Panc1 (cell line): Measurements from ENCODE around the gene ANKRD55. TPM values are rescaled to one million over a fixed set of nuclear protein-coding genes. Genes with fewer than 3 reads are reported as not detected.

ENCODE experiments used
- ATAC-seq: fragments of 200-7000 bp; cut with Tn5 transposase; 2 replicates; pipeline ENCODE4 v1.9.1; 2020; ENCODE audit warnings: mild to moderate bottlenecking, moderate library complexity
- BruUV-seq: library from RNA; stranded (reverse); fragments of 400-500 nt; replicated peaks from 2 replicates; lab custom pipeline; 2021; lab: Mats Ljungman, UMichigan
- CTCF ChIA-PET: fragments of 300-600 bp; sonication (Branson Sonifier 250); formaldehyde crosslinking; loops from one replicate; lab custom pipeline; 2022; ENCODE audit warnings: antibody characterized with exemption; lab: Charles Lee
- POLR2A ChIA-PET: fragments of 300-600 bp; sonication (Branson Sonifier 250); formaldehyde crosslinking; loops from one replicate; lab custom pipeline; 2022; ENCODE audit warnings: antibody characterized with exemption; lab: Charles Lee
- DNase-seq: peaks from one replicate; pipeline ENCODE4 v3.0.0-alpha.2; 2010; ENCODE audit warnings: low read depth, low spot score
- H3K27ac ChIP-seq: 2 replicates; pipeline ENCODE4 v1.5.1; 2011; ENCODE audit warnings: mild to moderate bottlenecking, low read length, inconsistent platforms
- H3K27me3 ChIP-seq: fragments of 200-500 bp; sonication (Bioruptor generic); 2 replicates; pipeline ENCODE4 v1.6.0; 2014; ENCODE audit warnings: low read length, inconsistent platforms; ENCODE audit not compliant: control insufficient read depth, insufficient read depth
- H3K36me3 ChIP-seq: fragments of 200-500 bp; sonication (Bioruptor generic); 2 replicates; pipeline ENCODE4 v1.5.1; 2014; ENCODE audit warnings: inconsistent platforms, mild to moderate bottlenecking, low read length, moderate library complexity; ENCODE audit not compliant: control insufficient read depth, insufficient read depth
- H3K4me1 ChIP-seq: 2 replicates; pipeline ENCODE4 v1.5.1; 2011; ENCODE audit warnings: inconsistent platforms, mild to moderate bottlenecking, low read length, moderate library complexity; ENCODE audit not compliant: control insufficient read depth, insufficient read depth
- H3K4me3 ChIP-seq, 2 experiments: 2 replicates each; pipeline ENCODE4 v1.5.1; 2011 to 2012; ENCODE audit warnings: low read depth in 2 of 2, low read length in 2 of 2, mild to moderate bottlenecking in 2 of 2, inconsistent platforms in 1 of 2, moderate library complexity in 1 of 2
- H3K9me3 ChIP-seq: fragments of 200-500 bp; sonication (Bioruptor generic); 2 replicates; pipeline ENCODE4 v1.5.1; 2014; ENCODE audit warnings: low read depth, mild to moderate bottlenecking, inconsistent platforms, low read length, moderate library complexity; ENCODE audit not compliant: control insufficient read depth, insufficient read depth
- CTCF ChIP-seq: fragments of 450-650 bp; IDR thresholded peaks from 2 replicates; pipeline ENCODE4 v1.5.1; 2017; ENCODE audit warnings: mild to moderate bottlenecking
- POLR2AphosphoS5 ChIP-seq: IDR thresholded peaks from 2 replicates; pipeline ENCODE4 v1.6.1; 2012; ENCODE audit warnings: mild to moderate bottlenecking, low read depth, low read length, moderate library complexity
- REST ChIP-seq, 2 experiments: IDR thresholded peaks; 2 replicates each; pipeline ENCODE4 v1.6.1; 2011 to 2012; ENCODE audit warnings: low read depth in 2 of 2, control low read depth in 1 of 2, low read length in 1 of 2, mild to moderate bottlenecking in 1 of 2, moderate library complexity in 1 of 2; ENCODE audit not compliant: insufficient read depth in 1 of 2
- SIN3A ChIP-seq: IDR thresholded peaks from 2 replicates; pipeline ENCODE4 v1.6.1; 2012; ENCODE audit warnings: low read depth, mild to moderate bottlenecking, low read length, moderate library complexity, borderline replicate concordance; ENCODE audit not compliant: insufficient read depth
- TCF7L2 ChIP-seq: IDR thresholded peaks from 2 replicates; pipeline ENCODE4 v1.6.1; 2011; ENCODE audit warnings: mild to moderate bottlenecking, low read depth, low read length, inconsistent platforms
- in situ Hi-C: cut with HindIII; loops from 2 replicates; pipeline ENCODE4 v1.10.0; 2016; ENCODE audit warnings: low sequenced_read_pairs, low pct_unique_long_range_greater_than_20kb
- intact Hi-C: fragments of 100-400 bp; cut with micrococcal nuclease; formaldehyde crosslinking; loops from one replicate; pipeline ENCODE4 v1.10.0; 2022; ENCODE audit not compliant: unreplicated experiment
- total RNA-seq: library from RNA; stranded (reverse); gene quantifications from one replicate; pipeline ENCODE4 v1.2.1, GENCODE V29; 2021; ENCODE audit not compliant: unreplicated experiment

ANKRD55 gene
- total RNA-seq, 1 experiment from 2014 or later, result not detected

GRCh38 chr5:56155992-56156584, 77.0 kb downstream of the ANKRD55 start:
- BruUV-seq, result no TSS peak
- H3K9me3 ChIP-seq, result no peaks in the 10 kb centered on the region
- H3K36me3 ChIP-seq, result no peaks in the 10 kb centered on the region
- no peak overlapping the region for H3K27ac ChIP-seq
- no peaks in the 10 kb centered on the region for H3K4me1 ChIP-seq
- no peaks in the 10 kb centered on the region for H3K27me3 ChIP-seq
- no peak for DNase-seq
- no peak overlapping the region for H3K4me3 ChIP-seq
- CTCF ChIA-PET, result no interaction called here
- TF ChIP-seq REST (IDR thresholded peaks at IDR 0.05; ENCODE audit: insufficient read depth in 1 of 2, low read depth in 2 of 2, low read length in 1 of 2), result no peak
- no peak for TF ChIP-seq SIN3A
- no peak for TF ChIP-seq TCF7L2
- TF ChIP-seq POLR2AphosphoS5, result no peak
- TF ChIP-seq CTCF, result no peak
- POLR2A ChIA-PET, result no interaction called here
- in situ Hi-C loops (no loop called here), intact Hi-C loops (no loop called here)
- no peak for ATAC-seq

- H3K4me3 ChIP-seq, result no peak overlapping the region
- H3K27ac ChIP-seq, result no peak overlapping the region
- DNase-seq (no peak), ATAC-seq (no peak)
- no peaks in the 10 kb centered on the region for H3K9me3 ChIP-seq
- ChIA-PET POLR2A (no interaction called here), CTCF (interaction anchor here (0.7 kb wide), 1 partner anchor 882 kb away, joined by 5 read pairs; no protein-coding TSS in a partner anchor)
- no peaks in the 10 kb centered on the region for H3K4me1 ChIP-seq
- intact Hi-C loops (no loop called here), in situ Hi-C loops (no loop called here)
- no peaks in the 10 kb centered on the region for H3K27me3 ChIP-seq
- TF ChIP-seq SIN3A (no peak), REST (IDR thresholded peaks at IDR 0.05; ENCODE audit: insufficient read depth in 1 of 2, low read depth in 2 of 2, low read length in 1 of 2) (no peak), CTCF (no peak), POLR2AphosphoS5 (no peak), TCF7L2 (no peak)
- H3K36me3 ChIP-seq, result no peaks in the 10 kb centered on the region
- BruUV-seq, result no TSS peak
These were observed 78.2 kb downstream of the ANKRD55 start for GRCh38 chr5:56154732-56155484.
